ENCODE data around the gene UBE2J2. TPM values are rescaled to one million over a fixed set of nuclear protein-coding genes. Genes with fewer than 3 reads are reported as not detected.

The UBE2J2 gene
- total RNA-seq, 1 donor from 2014 or later: 36.9 TPM

DNA sequence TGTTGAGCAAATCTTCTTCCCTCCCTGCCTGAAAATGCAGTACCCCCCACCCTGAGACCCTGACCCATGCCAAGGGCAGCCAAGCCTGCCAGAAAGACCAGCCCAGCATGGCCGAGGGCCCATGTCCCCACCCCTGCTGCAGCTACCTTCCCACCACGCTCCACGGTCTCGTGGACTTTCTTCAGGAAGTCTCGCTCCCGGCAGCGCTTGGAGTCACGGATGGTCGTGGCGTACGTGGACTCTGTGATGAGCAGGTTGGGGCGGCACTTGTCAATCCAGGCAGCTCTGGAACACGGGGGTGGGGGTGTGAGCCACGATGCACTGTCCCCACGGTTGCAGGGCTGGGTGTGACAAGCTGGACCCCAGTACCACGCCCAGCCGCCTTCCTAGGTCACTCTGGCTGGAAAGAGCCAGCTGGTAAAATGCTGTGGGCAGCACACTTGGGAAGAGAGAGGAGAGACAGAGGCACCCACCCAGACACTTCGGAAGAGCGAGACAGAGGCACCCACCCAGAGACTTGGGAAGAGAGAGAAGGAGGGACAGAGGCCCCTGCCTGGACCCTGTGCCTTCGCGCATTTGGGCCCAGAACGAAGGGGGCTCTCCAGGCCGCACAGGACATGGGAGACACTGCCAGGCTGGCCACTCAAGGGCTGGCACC is 41.2 kb upstream of the UBE2J2 start:
- Histone ChIP-seq H3K4me1 (peaks cover 28% of the 10 kb centered on the region), H3K27ac (replicated peaks) (no peak overlapping the region), H3K36me3 (peaks cover 95% of the 10 kb centered on the region), H3K4me3 (no peak overlapping the region), H3K9me3 (replicated peaks) (no peaks in the 10 kb centered on the region), H3K27me3 (ENCODE audit: low read depth) (no peaks in the 10 kb centered on the region)
- no peak for DNase-seq
- intact Hi-C loops (cut with micrococcal nuclease): no loop called here
- TF ChIP-seq, protein P1, sequence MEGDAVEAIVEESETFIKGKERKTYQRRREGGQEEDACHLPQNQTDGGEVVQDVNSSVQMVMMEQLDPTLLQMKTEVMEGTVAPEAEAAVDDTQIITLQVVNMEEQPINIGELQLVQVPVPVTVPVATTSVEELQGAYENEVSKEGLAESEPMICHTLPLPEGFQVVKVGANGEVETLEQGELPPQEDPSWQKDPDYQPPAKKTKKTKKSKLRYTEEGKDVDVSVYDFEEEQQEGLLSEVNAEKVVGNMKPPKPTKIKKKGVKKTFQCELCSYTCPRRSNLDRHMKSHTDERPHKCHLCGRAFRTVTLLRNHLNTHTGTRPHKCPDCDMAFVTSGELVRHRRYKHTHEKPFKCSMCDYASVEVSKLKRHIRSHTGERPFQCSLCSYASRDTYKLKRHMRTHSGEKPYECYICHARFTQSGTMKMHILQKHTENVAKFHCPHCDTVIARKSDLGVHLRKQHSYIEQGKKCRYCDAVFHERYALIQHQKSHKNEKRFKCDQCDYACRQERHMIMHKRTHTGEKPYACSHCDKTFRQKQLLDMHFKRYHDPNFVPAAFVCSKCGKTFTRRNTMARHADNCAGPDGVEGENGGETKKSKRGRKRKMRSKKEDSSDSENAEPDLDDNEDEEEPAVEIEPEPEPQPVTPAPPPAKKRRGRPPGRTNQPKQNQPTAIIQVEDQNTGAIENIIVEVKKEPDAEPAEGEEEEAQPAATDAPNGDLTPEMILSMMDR (IDR thresholded peaks at IDR 0.05; ENCODE audit: borderline replicate concordance): no peak

DNA sequence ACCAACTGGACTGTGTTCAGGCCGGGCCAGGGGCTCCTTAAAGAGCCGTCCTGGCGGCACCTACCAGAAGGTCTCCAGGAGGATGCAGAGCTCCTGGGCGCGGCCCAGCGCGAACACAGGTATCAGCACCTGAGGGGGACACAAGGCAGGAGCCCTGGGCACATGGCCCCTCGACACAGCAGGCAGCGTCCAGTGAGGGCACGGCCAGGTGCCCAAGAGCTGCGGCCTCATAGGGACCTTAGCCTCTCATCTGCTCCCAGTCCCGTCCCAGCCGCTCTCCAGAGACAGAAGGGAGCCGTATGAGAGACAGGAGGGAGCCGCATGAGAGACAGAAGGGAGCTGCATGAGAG is 40.6 kb upstream of the UBE2J2 start:
- Histone ChIP-seq H3K27me3 (ENCODE audit: low read depth) (no peaks in the 10 kb centered on the region), H3K4me3 (no peak overlapping the region), H3K27ac (replicated peaks) (no peak overlapping the region), H3K36me3 (peaks cover 91% of the 10 kb centered on the region), H3K4me1 (peaks cover 28% of the 10 kb centered on the region), H3K9me3 (replicated peaks) (no peaks in the 10 kb centered on the region)
- intact Hi-C loops (cut with micrococcal nuclease): no loop called here
- no peak for DNase-seq
- TF ChIP-seq, protein P1 (IDR thresholded peaks at IDR 0.05; ENCODE audit: borderline replicate concordance): no peak

DNA sequence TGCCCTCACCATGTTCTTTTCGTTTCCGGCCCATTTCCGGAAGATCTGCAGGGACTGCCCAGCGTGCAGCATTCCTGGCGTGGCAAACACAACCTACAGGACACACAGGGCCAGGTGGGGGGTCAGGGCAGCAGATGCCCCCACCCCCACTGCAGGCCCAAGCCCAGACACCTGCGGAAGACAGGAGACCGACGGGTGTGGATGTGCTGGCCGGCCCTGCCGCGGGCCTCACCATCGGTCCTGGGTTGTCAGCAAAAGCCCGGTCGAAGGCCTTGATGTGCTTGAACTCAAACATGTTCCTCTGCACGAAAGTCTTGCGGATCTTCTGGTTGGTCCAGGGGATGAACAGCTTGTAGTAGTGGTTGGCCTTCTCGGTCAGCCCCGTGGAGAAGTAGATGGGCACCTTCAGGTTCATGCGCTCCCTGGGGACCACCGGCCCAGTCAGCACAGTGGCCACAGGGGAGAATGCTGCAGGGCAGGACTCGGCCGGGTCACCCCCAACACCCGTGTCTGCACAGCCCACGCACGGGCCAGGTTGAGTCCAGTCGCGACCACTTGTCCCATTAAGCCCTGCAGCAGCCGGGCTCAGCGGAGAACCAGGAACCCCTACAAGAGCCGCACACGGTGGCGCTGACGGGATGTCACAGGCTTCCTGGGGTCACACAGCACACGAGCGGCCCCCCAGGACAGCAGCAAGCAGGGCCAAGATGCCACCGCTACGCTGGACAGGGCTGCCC is 40.0 kb upstream of the UBE2J2 start:
- intact Hi-C loops (cut with micrococcal nuclease): no loop called here
- no peak for DNase-seq
- no peaks in the 10 kb centered on the region for H3K27me3 ChIP-seq (ENCODE audit: low read depth)
- TF ChIP-seq, protein P1 (IDR thresholded peaks at IDR 0.05; ENCODE audit: borderline replicate concordance): no peak
- peaks cover 85% of the 10 kb centered on the region for H3K36me3 ChIP-seq
- H3K4me1 ChIP-seq: peaks cover 28% of the 10 kb centered on the region
- H3K4me3 ChIP-seq: no peak overlapping the region
- no peaks in the 10 kb centered on the region for H3K9me3 ChIP-seq (replicated peaks)
- no peak overlapping the region for H3K27ac ChIP-seq (replicated peaks)

DNA sequence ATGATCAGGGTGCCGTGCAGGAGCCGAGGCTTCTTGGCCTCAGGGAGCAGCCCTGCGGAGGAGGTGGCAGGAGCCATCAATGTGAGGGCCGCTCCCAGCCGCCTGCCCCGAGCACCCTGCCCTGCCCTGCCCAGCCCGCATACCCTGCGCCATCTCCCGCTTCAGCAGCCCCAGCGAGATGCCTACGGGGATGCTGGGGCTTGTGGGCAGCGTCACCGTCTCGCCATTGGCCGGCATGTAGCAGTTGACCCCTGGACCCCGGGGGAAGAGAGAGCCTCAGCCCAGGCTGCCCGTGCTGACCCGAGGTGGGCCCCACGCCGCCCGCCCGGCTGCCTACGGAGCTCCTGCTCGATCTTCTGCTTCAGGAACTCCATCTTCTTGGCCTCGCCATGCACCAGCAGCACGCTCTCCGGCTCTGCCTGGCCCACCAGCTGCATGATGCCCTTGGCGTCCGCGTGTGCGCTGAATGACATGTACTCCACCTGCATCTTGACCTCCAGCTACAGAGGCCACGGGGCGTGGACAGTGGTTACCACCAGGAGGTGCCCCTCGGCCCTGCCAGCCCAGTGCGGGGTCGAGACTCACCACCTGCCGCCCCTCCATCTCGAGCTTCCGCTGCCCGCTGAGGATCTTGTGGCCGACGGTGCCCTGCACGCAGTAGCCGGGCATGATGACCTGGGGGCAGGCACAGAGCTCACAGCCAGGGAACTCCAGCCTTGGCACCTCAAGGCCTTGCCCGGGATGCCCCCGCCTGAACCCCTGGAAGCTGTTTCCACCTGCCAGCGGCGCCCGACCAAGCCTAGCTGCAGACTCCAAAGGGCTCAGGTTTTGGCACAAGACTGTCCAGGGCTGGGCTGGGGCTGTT is 39.0 kb upstream of the UBE2J2 start:
- Histone ChIP-seq H3K4me1 (peaks cover 20% of the 10 kb centered on the region), H3K27me3 (ENCODE audit: low read depth) (no peaks in the 10 kb centered on the region), H3K36me3 (peaks cover 75% of the 10 kb centered on the region), H3K9me3 (replicated peaks) (no peaks in the 10 kb centered on the region), H3K4me3 (no peak overlapping the region), H3K27ac (replicated peaks) (no peak overlapping the region)
- intact Hi-C loops (cut with micrococcal nuclease): no loop called here
- no peak for DNase-seq
- TF ChIP-seq, protein P1 (IDR thresholded peaks at IDR 0.05; ENCODE audit: borderline replicate concordance): no peak

Data from left ventricle myocardium inferior (tissue), 1 donor.